KMS-11 (cell line): ENCODE data around the gene MRPL9.

ENCODE experiments used
- H2AFZ ChIP-seq: fragments of 200-600 bp; sonication (generic); 2 replicates; pipeline ENCODE4 v1.6.1; 2016; ENCODE audit warnings: antibody characterized with exemption, mixed run types, low read depth
- H3K27ac ChIP-seq: fragments of 200-600 bp; sonication (generic); 2 replicates; pipeline ENCODE4 v1.6.1; 2016; ENCODE audit warnings: mild to moderate bottlenecking, mixed run types
- H3K27me3 ChIP-seq: fragments of 200-600 bp; sonication (generic); 2 replicates; pipeline ENCODE4 v1.6.1; 2017; ENCODE audit warnings: mild to moderate bottlenecking, low read depth, mixed run types, moderate library complexity; ENCODE audit not compliant: insufficient read depth
- H3K36me3 ChIP-seq: fragments of 200-600 bp; sonication (generic); 2 replicates; pipeline ENCODE4 v1.6.1; 2017; ENCODE audit warnings: mild to moderate bottlenecking, mixed run types; ENCODE audit not compliant: insufficient read depth
- H3K4me1 ChIP-seq: fragments of 200-600 bp; sonication (generic); 2 replicates; pipeline ENCODE4 v1.6.1; 2016; ENCODE audit warnings: mild to moderate bottlenecking, low read depth, mixed run types; ENCODE audit not compliant: poor library complexity, severe bottlenecking
- H3K4me2 ChIP-seq: fragments of 200-600 bp; sonication (generic); 2 replicates; pipeline ENCODE4 v1.7.0; 2016; ENCODE audit warnings: mild to moderate bottlenecking, mixed run types
- H3K4me3 ChIP-seq: fragments of 200-600 bp; sonication (generic); IDR thresholded peaks from 2 replicates; pipeline ENCODE4 v1.6.1; 2017; ENCODE audit warnings: low read depth, low read length, mixed read lengths; ENCODE audit not compliant: insufficient read depth
- H3K79me2 ChIP-seq: fragments of 200-600 bp; sonication (generic); 2 replicates; pipeline ENCODE4 v1.6.1; 2016; ENCODE audit warnings: low read depth, mixed run types; ENCODE audit not compliant: insufficient read depth
- H3K9ac ChIP-seq: fragments of 200-600 bp; sonication (generic); 2 replicates; pipeline ENCODE4 v1.6.1; 2016; ENCODE audit warnings: mild to moderate bottlenecking, mixed run types
- H4K20me1 ChIP-seq: fragments of 200-600 bp; sonication (generic); 2 replicates; pipeline ENCODE4 v1.6.1; 2016; ENCODE audit warnings: mild to moderate bottlenecking, mixed run types; ENCODE audit not compliant: insufficient read depth
- TF ChIP-seq, protein P1 (sequence below): fragments of 200-600 bp; sonication (generic); conservative IDR thresholded peaks from 2 replicates; pipeline ENCODE4 v1.6.1; 2017; ENCODE audit warnings: low read depth, mild to moderate bottlenecking, antibody characterized with exemption, low read length, moderate library complexity, mixed read lengths

Gene MRPL9

DNA sequence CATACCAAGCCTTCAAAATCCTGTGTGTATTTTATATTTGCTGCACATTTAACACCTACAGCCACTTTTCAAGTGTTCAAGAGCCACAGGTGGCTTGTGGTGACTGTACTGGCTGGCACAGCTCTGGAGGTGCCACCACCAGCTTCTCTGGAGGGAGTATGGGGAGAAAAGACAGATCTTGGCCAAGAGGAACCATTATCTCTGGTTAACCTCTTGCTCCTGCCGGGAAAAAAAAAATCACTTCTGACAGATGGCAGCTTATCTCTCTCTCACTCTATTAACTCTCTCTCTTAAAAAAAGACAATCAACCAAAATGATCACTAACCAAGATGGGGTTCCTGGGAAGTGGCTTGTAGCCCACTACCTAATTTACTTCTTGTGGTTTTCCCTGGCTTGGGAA is 43.2 kb downstream of the MRPL9 start:
- H3K36me3 ChIP-seq, result no peaks in the 10 kb centered on the region
- H3K4me1 ChIP-seq, result peaks cover 29% of the 10 kb centered on the region
- peak overlapping the region; percentile 100 for H3K4me3 ChIP-seq
- H3K27me3 ChIP-seq, result peaks cover 65% of the 10 kb centered on the region
- H2AFZ ChIP-seq, result peak overlapping the region; percentile 91
- H4K20me1 ChIP-seq, result no peaks in the 10 kb centered on the region
- H3K9ac ChIP-seq, result no peak overlapping the region; the same call in 1 of the 2 replicates
- peak overlapping the region; percentile 82 for H3K4me2 ChIP-seq
- no peaks in the 10 kb centered on the region for H3K79me2 ChIP-seq
- TF ChIP-seq, protein P1, sequence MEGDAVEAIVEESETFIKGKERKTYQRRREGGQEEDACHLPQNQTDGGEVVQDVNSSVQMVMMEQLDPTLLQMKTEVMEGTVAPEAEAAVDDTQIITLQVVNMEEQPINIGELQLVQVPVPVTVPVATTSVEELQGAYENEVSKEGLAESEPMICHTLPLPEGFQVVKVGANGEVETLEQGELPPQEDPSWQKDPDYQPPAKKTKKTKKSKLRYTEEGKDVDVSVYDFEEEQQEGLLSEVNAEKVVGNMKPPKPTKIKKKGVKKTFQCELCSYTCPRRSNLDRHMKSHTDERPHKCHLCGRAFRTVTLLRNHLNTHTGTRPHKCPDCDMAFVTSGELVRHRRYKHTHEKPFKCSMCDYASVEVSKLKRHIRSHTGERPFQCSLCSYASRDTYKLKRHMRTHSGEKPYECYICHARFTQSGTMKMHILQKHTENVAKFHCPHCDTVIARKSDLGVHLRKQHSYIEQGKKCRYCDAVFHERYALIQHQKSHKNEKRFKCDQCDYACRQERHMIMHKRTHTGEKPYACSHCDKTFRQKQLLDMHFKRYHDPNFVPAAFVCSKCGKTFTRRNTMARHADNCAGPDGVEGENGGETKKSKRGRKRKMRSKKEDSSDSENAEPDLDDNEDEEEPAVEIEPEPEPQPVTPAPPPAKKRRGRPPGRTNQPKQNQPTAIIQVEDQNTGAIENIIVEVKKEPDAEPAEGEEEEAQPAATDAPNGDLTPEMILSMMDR, result no peak
- no peak overlapping the region for H3K27ac ChIP-seq

DNA sequence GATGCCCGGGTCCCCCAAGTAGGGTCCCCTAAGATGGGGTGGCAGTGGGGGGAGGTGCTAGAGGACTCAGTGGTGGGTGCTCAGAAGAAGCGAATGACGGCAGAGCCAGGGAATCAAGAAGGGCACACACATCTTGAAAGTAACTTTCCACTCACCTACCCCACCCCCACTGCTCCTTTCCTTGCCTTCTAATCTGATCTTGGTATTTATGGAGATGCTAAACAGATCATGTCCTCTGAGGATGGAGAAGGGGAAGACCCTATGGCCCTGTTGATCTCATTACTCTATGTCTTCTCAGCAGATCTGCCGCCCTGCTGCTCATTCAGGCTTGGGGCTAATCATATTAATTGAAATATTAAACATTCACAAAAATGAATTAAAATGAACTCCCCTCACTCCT is 44.6 kb downstream of the MRPL9 start:
- H3K4me2 ChIP-seq, result no peak overlapping the region
- no peak overlapping the region for H3K4me3 ChIP-seq
- H2AFZ ChIP-seq, result no peak overlapping the region
- H3K27ac ChIP-seq, result no peak overlapping the region
- H4K20me1 ChIP-seq, result no peaks in the 10 kb centered on the region
- H3K4me1 ChIP-seq, result peaks cover 29% of the 10 kb centered on the region
- H3K27me3 ChIP-seq, result peaks cover 74% of the 10 kb centered on the region
- H3K79me2 ChIP-seq, result no peaks in the 10 kb centered on the region
- TF ChIP-seq, protein P1, result no peak
- H3K9ac ChIP-seq, result no peak overlapping the region
- no peaks in the 10 kb centered on the region for H3K36me3 ChIP-seq

DNA sequence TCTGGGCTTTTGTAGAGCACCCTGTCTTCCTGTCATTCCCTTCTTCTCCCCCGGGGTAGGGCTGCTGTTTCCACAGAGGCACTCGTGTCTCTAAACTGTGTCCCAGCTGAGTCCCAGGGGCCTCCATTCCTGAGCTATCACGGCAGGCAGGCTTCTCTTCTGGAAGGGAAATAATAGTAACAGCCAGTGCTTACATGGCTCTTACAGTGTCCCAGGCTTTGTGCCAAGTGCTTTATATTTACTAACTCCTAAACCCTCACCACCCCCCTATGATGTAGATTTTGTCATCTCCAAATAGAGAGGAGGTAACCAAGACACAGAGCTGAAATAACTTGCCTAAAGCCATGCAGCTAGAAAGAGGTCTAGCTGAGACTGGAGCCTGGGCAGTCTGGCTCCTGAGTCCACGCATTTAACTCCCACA is 45.3 kb downstream of the MRPL9 start:
- H3K4me1 ChIP-seq, result peaks cover 29% of the 10 kb centered on the region
- TF ChIP-seq, protein P1, result no peak
- no peak overlapping the region for H3K9ac ChIP-seq
- H3K27ac ChIP-seq, result no peak overlapping the region
- no peak overlapping the region for H3K4me2 ChIP-seq
- H3K79me2 ChIP-seq, result no peaks in the 10 kb centered on the region
- no peak overlapping the region for H3K4me3 ChIP-seq
- H2AFZ ChIP-seq, result no peak overlapping the region
- H4K20me1 ChIP-seq, result no peaks in the 10 kb centered on the region
- no peaks in the 10 kb centered on the region for H3K36me3 ChIP-seq
- H3K27me3 ChIP-seq, result peaks cover 77% of the 10 kb centered on the region

DNA sequence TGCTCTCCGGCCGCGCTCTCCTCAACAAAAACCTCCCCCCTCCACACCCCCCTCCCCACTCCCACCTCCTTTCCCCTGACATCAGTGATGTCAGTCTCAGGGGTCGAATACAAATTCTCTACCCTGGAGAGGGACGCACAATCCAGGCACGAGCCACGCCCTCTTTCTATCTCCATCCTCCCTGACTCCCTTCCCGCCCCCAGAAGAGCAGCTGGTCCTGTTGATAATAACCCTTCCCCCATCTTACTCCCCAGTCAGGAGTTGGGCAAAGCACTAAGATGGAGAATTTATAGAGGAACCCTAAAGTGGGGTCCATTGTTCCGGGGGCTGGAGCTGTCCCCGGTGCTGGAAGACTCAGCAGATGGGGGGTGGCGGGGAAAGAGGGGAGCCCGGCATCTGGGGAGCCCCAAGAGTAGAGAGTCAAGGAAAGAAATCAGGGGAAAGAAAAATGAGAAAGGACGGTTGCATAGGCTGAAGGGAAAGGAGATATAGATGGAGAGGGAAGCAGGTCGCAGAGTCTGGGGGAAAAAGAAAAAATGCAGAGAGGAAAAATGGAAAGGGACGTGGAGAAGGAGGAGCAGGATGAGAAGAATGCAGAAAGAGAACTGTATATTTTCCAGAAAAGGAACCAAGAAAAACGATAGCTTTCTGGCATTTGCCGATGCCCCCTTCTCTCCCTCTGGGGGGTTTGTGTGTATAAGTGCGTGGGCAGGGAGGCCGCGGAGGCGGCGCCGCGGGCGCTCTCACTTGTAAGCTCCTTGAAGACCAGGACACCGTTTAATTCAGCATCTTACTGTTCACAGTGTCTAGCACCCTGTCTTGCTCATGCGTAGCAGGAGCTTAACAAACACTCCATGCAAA is 46.3 kb downstream of the MRPL9 start, which contains the start of gene CELF3:
CELF3 (minus strand) TSS at position 33 of the 861 bp plus-strand sequence. CDS start 783 bp downstream, outside the sequence.
- Histone ChIP-seq H3K27ac (no peak within 1 kb of the TSS), H2AFZ (no peak within 1 kb of the TSS), H3K79me2 (no peaks in the 10 kb centered on the region), H4K20me1 (no peaks in the 10 kb centered on the region), H3K36me3 (no peaks in the 10 kb centered on the region), H3K4me2 (no peak within 1 kb of the TSS), H3K4me3 (peak within 1 kb of the TSS; percentile 34), H3K9ac (no peak within 1 kb of the TSS), H3K4me1 (peaks cover 25% of the 10 kb centered on the region), H3K27me3 (peaks cover 78% of the 10 kb centered on the region)
- TF ChIP-seq, protein P1, result no peak
